Measurements from ENCODE around the gene BCAM.

The BCAM gene

GRCh38 chr19:44839276-44839675 lies 30.4 kb downstream of the BCAM start:
- no peak overlapping the region for H3K27ac ChIP-seq
- H3K4me1 ChIP-seq = peaks cover 0 to under 1% (median under 1%) of the 10 kb centered on the region in 4 donors
- no peaks in the 10 kb centered on the region for H3K9me3 ChIP-seq
- no peak for TF ChIP-seq CTCF (IDR thresholded peaks at IDR 0.05)
- no peak for DNase-seq
- no peaks in the 10 kb centered on the region for H3K36me3 ChIP-seq
- intact Hi-C loops (cut with DNase I; ENCODE audit: low total_unique reads) = no loop called here
- H3K4me3 ChIP-seq = no peak overlapping the region
- H3K27me3 ChIP-seq = no peaks in the 10 kb centered on the region

GRCh38 chr19:44840811-44841210 lies 31.9 kb downstream of the BCAM start:
- intact Hi-C loops (cut with DNase I; ENCODE audit: low total_unique reads) = no loop called here
- Histone ChIP-seq H3K4me3 (no peak overlapping the region), H3K27me3 (no peaks in the 10 kb centered on the region), H3K27ac (no peak overlapping the region), H3K9me3 (no peaks in the 10 kb centered on the region), H3K36me3 (no peaks in the 10 kb centered on the region), H3K4me1 (peaks cover 0 to 13% (median 11%) of the 10 kb centered on the region in 4 donors)
- no peak for DNase-seq
- no peak for TF ChIP-seq CTCF (IDR thresholded peaks at IDR 0.05)

GRCh38 chr19:44841231-44841630 lies 32.3 kb downstream of the BCAM start:
- no peak for TF ChIP-seq CTCF (IDR thresholded peaks at IDR 0.05)
- intact Hi-C loops (cut with DNase I; ENCODE audit: low total_unique reads) = no loop called here
- peaks cover 0 to 13% (median 11%) of the 10 kb centered on the region in 4 donors for H3K4me1 ChIP-seq
- no peaks in the 10 kb centered on the region for H3K27me3 ChIP-seq
- H3K4me3 ChIP-seq = no peak overlapping the region
- no peaks in the 10 kb centered on the region for H3K9me3 ChIP-seq
- DNase-seq = no peak
- no peak overlapping the region for H3K27ac ChIP-seq
- H3K36me3 ChIP-seq = no peaks in the 10 kb centered on the region

GRCh38 chr19:44845286-44845611 lies 36.3 kb downstream of the BCAM start:
- Histone ChIP-seq H3K4me3 (peak overlapping the region; percentile 90 to 94), H3K36me3 (no peaks in the 10 kb centered on the region), H3K27me3 (no peaks in the 10 kb centered on the region), H3K27ac (peak overlapping the region; percentile 78 to 91), H3K9me3 (no peaks in the 10 kb centered on the region), H3K4me1 (peaks cover 0 to 38% (median 30%) of the 10 kb centered on the region in 4 donors)
- peak; percentile 47 to 80 for DNase-seq
- TF ChIP-seq CTCF (IDR thresholded peaks at IDR 0.05) = no peak
- intact Hi-C loops (cut with DNase I; ENCODE audit: low total_unique reads) = no loop called here

- intact Hi-C loops (cut with DNase I; ENCODE audit: low total_unique reads) = no loop called here
- no peaks in the 10 kb centered on the region for H3K27me3 ChIP-seq
- peak within 1 kb of the TSS; percentile 91 to 93 for H3K27ac ChIP-seq
- H3K9me3 ChIP-seq = no peaks in the 10 kb centered on the region
- DNase-seq = peak; percentile 100
- peak; percentile 61 to 79 for TF ChIP-seq CTCF (IDR thresholded peaks at IDR 0.05)
- H3K4me1 ChIP-seq = peaks cover 0 to 42% (median 33%) of the 10 kb centered on the region in 4 donors
- no peaks in the 10 kb centered on the region for H3K36me3 ChIP-seq
- peak within 1 kb of the TSS; percentile 90 to 94 for H3K4me3 ChIP-seq
Observed at GRCh38 chr19:44845612-44846454, 36.9 kb downstream of the BCAM start, which contains the start of gene NECTIN2. Gene NECTIN2 (plus strand): TSS chr19:44846297. CDS start chr19:44846526, 229 bp downstream.
